Measurements from ENCODE around the gene WDFY2. TPM values are rescaled to one million over a fixed set of nuclear protein-coding genes. Genes with fewer than 3 reads are reported as not detected.
A peak's percentile ranks its signal among the peaks of the same experiment; 100 is the strongest.

WDFY2 gene
- total RNA-seq, 1 donor from 2014 or later, result 4.9 TPM

- peak; percentile 43 for DNase-seq (ENCODE audit: low spot score)
- intact Hi-C loops (cut with DNase I), result no loop called here
Measured at GRCh38 chr13:51799261-51799660, 215.0 kb downstream of the WDFY2 start.

- intact Hi-C loops (cut with DNase I), result loop anchor here (5.0 kb wide), 4 partner anchors 33 to 348 kb away; partner anchors contain the start of genes INTS6 and WDFY2
- DNase-seq (ENCODE audit: low spot score), result peak; percentile 76
Measured at GRCh38 chr13:51800486-51800885, 216.2 kb downstream of the WDFY2 start.

- DNase-seq (ENCODE audit: low spot score), result peak; percentile 85
- intact Hi-C loops (cut with DNase I), result loop anchor here (5.0 kb wide), 4 partner anchors 34 to 349 kb away; partner anchors contain the start of genes INTS6 and WDFY2
Measured at GRCh38 chr13:51801631-51802099, 217.4 kb downstream of the WDFY2 start.

- DNase-seq (ENCODE audit: low spot score), result peak; percentile 69
- intact Hi-C loops (cut with DNase I), result loop anchor here (5.0 kb wide), 4 partner anchors 36 to 351 kb away; partner anchors contain the start of genes INTS6 and WDFY2
Measured at GRCh38 chr13:51802631-51803418, 218.6 kb downstream of the WDFY2 start.

- peak; percentile 98 for DNase-seq (ENCODE audit: low spot score)
- intact Hi-C loops (cut with DNase I), result loop anchor here (5.0 kb wide), 4 partner anchors 36 to 351 kb away; partner anchors contain the start of genes INTS6 and WDFY2
Measured at GRCh38 chr13:51803422-51804294, 219.4 kb downstream of the WDFY2 start, which contains the start of gene DHRS12. Gene DHRS12, minus strand, starts transcription at chr13:51804163. Its CDS starts 4,504 bp downstream, at chr13:51799659.

GRCh38 chr13:51804295-51805172 lies 220.3 kb downstream of the WDFY2 start:
- intact Hi-C loops (cut with DNase I), result loop anchor here (5.0 kb wide), 4 partner anchors 37 to 352 kb away; partner anchors contain the start of genes INTS6 and WDFY2
- peak; percentile 77 for DNase-seq (ENCODE audit: low spot score)

- intact Hi-C loops (cut with DNase I), result no loop called here
Measured at GRCh38 chr13:51805313-51805712, 221.1 kb downstream of the WDFY2 start.

GRCh38 chr13:51805925-51806324 lies 221.7 kb downstream of the WDFY2 start:
- no peak for DNase-seq (ENCODE audit: low spot score)
- intact Hi-C loops (cut with DNase I), result no loop called here

More at GRCh38 chr13:51805313-51805712, 221.1 kb downstream of the WDFY2 start:
- DNase-seq (ENCODE audit: low spot score), result peak; percentile 58

GRCh38 chr13:51806566-51806965 lies 222.3 kb downstream of the WDFY2 start:
- intact Hi-C loops (cut with DNase I), result no loop called here

GRCh38 chr13:51807041-51807440 lies 222.8 kb downstream of the WDFY2 start:
- intact Hi-C loops (cut with DNase I), result no loop called here
- peak; percentile 68 for DNase-seq (ENCODE audit: low spot score)

More at GRCh38 chr13:51806566-51806965, 222.3 kb downstream of the WDFY2 start:
- DNase-seq (ENCODE audit: low spot score), result peak; percentile 19

- DNase-seq (ENCODE audit: low spot score), result no peak
- intact Hi-C loops (cut with DNase I), result loop anchor here (1.0 kb wide), 1 partner anchor 7 kb away; no protein-coding TSS in a partner anchor
Measured at GRCh38 chr13:51808811-51809210, 224.5 kb downstream of the WDFY2 start.

- DNase-seq (ENCODE audit: low spot score), result peak; percentile 63
Measured at GRCh38 chr13:51811046-51811445, 226.8 kb downstream of the WDFY2 start.

GRCh38 chr13:51811920-51812451 lies 227.7 kb downstream of the WDFY2 start:
- DNase-seq (ENCODE audit: low spot score), result peak; percentile 59
- intact Hi-C loops (cut with DNase I), result loop anchor here (10.0 kb wide), 2 partner anchors 183 to 373 kb away; no protein-coding TSS in a partner anchor

More at GRCh38 chr13:51811046-51811445, 226.8 kb downstream of the WDFY2 start:
- intact Hi-C loops (cut with DNase I), result loop anchor here (10.0 kb wide), 2 partner anchors 184 to 374 kb away; no protein-coding TSS in a partner anchor

GRCh38 chr13:51814071-51814470 lies 229.8 kb downstream of the WDFY2 start:
- intact Hi-C loops (cut with DNase I), result loop anchor here (10.0 kb wide), 2 partner anchors 181 to 371 kb away; no protein-coding TSS in a partner anchor
- no peak for DNase-seq (ENCODE audit: low spot score)

GRCh38 chr13:51814825-51815650 lies 230.8 kb downstream of the WDFY2 start:
- intact Hi-C loops (cut with DNase I), result loop anchor here (1.0 to 10.0 kb wide), 4 partner anchors 17 to 370 kb away; partner anchors contain the start of gene NEK5
- peak; percentile 82 for DNase-seq (ENCODE audit: low spot score)

- intact Hi-C loops (cut with DNase I), result loop anchor here (1.0 to 10.0 kb wide), 5 partner anchors 8 to 369 kb away; partner anchors contain the start of gene NEK5
Measured at GRCh38 chr13:51815848-51816247, 231.6 kb downstream of the WDFY2 start.

More at GRCh38 chr13:51815848-51816247, 231.6 kb downstream of the WDFY2 start:
- peak; percentile 61 for DNase-seq (ENCODE audit: low spot score)
